Stimulated activated CD4-positive, alpha-beta T cell treated with anti-CD3 and anti-CD28 coated beads, Interleukin-12 subunit alpha, Interleukin-12 subunit beta, amount 100 ng/mL, for 48 hours (primary cell): ENCODE data around the gene TGM4.

Experiments
- DNase-seq, 3 donors: peaks; one replicate each; pipeline ENCODE4 v3.0.0-alpha.2; 2020; ENCODE audit warnings: low read depth in 2 of 3, low spot score in 1 of 3

TGM4 gene

GRCh38 chr3:44952689-44953088, 78.3 kb downstream of the TGM4 start:
- no peak for DNase-seq

- DNase-seq = no peak
Measured at GRCh38 chr3:44954304-44954703, 79.9 kb downstream of the TGM4 start.

GRCh38 chr3:44954962-44955361, 80.6 kb downstream of the TGM4 start:
- DNase-seq = no peak

GRCh38 chr3:44955917-44956316, 81.5 kb downstream of the TGM4 start:
- DNase-seq = no peak

- no peak for DNase-seq
Measured at GRCh38 chr3:44957986-44958385, 83.6 kb downstream of the TGM4 start.

- no peak for DNase-seq
Measured at GRCh38 chr3:44958386-44958785, 84.0 kb downstream of the TGM4 start.

GRCh38 chr3:44960387-44961026, 86.1 kb downstream of the TGM4 start:
- no peak for DNase-seq

- no peak for DNase-seq
Measured at GRCh38 chr3:44961888-44962287, 87.5 kb downstream of the TGM4 start.

GRCh38 chr3:44962621-44963393, 88.4 kb downstream of the TGM4 start:
- DNase-seq = no peak

GRCh38 chr3:44963571-44964325, 89.3 kb downstream of the TGM4 start:
- DNase-seq = no peak
